SK-N-SH (cell line): ENCODE data around the gene PALM. TPM values are rescaled to one million over a fixed set of nuclear protein-coding genes. Genes with fewer than 3 reads are reported as not detected.

Experiments used
- CTCF ChIA-PET: fragments of 300-600, 350-600 bp; formaldehyde crosslinking; extraction: SDS; loops from one replicate; lab custom pipeline; 2021; lab: Yijun Ruan, JAX
- POLR2A ChIA-PET: fragments of 350-600 bp; sonication (Branson Sonifier 250); formaldehyde crosslinking; extraction: SDS; loops from one replicate; lab custom pipeline; 2020; ENCODE audit warnings: antibody characterized with exemption, inconsistent platforms; lab: Yijun Ruan, JAX
- DNase-seq: peaks from one replicate; pipeline ENCODE4 v3.0.0; 2012
- H2AFZ ChIP-seq: fragments of 200-600 bp; sonication (generic); 2 replicates; pipeline ENCODE4 v1.8.1; 2016; ENCODE audit warnings: antibody characterized with exemption, mild to moderate bottlenecking, low read depth
- H3F3A ChIP-seq: fragments of 200-600 bp; sonication (generic); replicated peaks from 2 replicates; pipeline ENCODE3; 2016; ENCODE audit warnings: antibody characterized with exemption, mild to moderate bottlenecking; ENCODE audit not compliant: insufficient read depth
- H3K27ac ChIP-seq, 2 experiments: fragments of 200-500 bp in 1 of 2; fragments of 200-600 bp in 1 of 2; sonication (Bioruptor generic) in 1 of 2; sonication (generic), shearing (Covaris generic) in 1 of 2; 2 replicates each; pipeline versions ENCODE4 v1.5.1 to v1.6.1; 2014 to 2016; ENCODE audit warnings: low read depth in 2 of 2, inconsistent platforms in 1 of 2, low read length in 1 of 2, mild to moderate bottlenecking in 1 of 2, mixed read lengths in 1 of 2
- H3K27me3 ChIP-seq: fragments of 200-600 bp; sonication (generic), shearing (Covaris generic); 2 replicates; pipeline ENCODE4 v1.6.1; 2016; ENCODE audit warnings: mixed run types; ENCODE audit not compliant: insufficient read depth
- H3K36me3 ChIP-seq, 2 experiments: fragments of 200-500 bp in 1 of 2; fragments of 200-600 bp in 1 of 2; sonication (Bioruptor generic) in 1 of 2; sonication (generic) in 1 of 2; replicated peaks in 1 of 2; 2 replicates each; pipeline versions ENCODE3 to v1.5.1; 2014 to 2016; ENCODE audit warnings: low read length in 1 of 2, mild to moderate bottlenecking in 1 of 2; ENCODE audit not compliant: insufficient read depth in 2 of 2, control insufficient read depth in 1 of 2
- H3K4me1 ChIP-seq, 2 experiments: fragments of 200-500 bp in 1 of 2; fragments of 200-600 bp in 1 of 2; sonication (Bioruptor generic) in 1 of 2; sonication (generic), shearing (Covaris generic) in 1 of 2; 2 replicates each; pipeline versions ENCODE4 v1.5.1 to v1.6.1; 2014 to 2016; ENCODE audit warnings: low read depth in 1 of 2, low read length in 1 of 2, mixed run types in 1 of 2; ENCODE audit not compliant: insufficient read depth in 2 of 2, control insufficient read depth in 1 of 2
- H3K4me2 ChIP-seq: fragments of 200-600 bp; sonication (generic), shearing (Covaris generic); 2 replicates; pipeline ENCODE4 v1.6.1; 2017; ENCODE audit warnings: mixed run types
- H3K4me3 ChIP-seq, 2 experiments: fragments of 200-500 bp in 1 of 2; fragments of 200-600 bp in 1 of 2; sonication (Bioruptor generic) in 1 of 2; sonication (generic), shearing (Covaris generic) in 1 of 2; 2 replicates each; pipeline versions ENCODE4 v1.5.1 to v1.8.1; 2014 to 2016; ENCODE audit warnings: low read depth in 2 of 2, inconsistent platforms in 1 of 2, low read length in 1 of 2, mild to moderate bottlenecking in 1 of 2, mixed read lengths in 1 of 2, moderate library complexity in 1 of 2
- H3K79me2 ChIP-seq: fragments of 200-600 bp; sonication (generic); 2 replicates; pipeline ENCODE4 v1.8.1; 2017; ENCODE audit warnings: mild to moderate bottlenecking; ENCODE audit not compliant: insufficient read depth
- H3K9ac ChIP-seq: fragments of 200-600 bp; sonication (generic); 2 replicates; pipeline ENCODE4 v1.6.1; 2017; ENCODE audit warnings: mixed run types
- H3K9me2 ChIP-seq: fragments of 200-600 bp; sonication (generic); 2 replicates; pipeline ENCODE4 v1.6.1; 2017; ENCODE audit warnings: mixed run types
- H3K9me3 ChIP-seq: fragments of 200-600 bp; sonication (generic); 2 replicates; pipeline ENCODE4 v1.6.1; 2017; ENCODE audit warnings: mixed run types, mild to moderate bottlenecking, moderate library complexity
- H4K20me1 ChIP-seq: fragments of 200-600 bp; sonication (generic); 2 replicates; pipeline ENCODE4 v1.6.1; 2017; ENCODE audit warnings: mild to moderate bottlenecking, mixed run types; ENCODE audit not compliant: insufficient read depth
- CTCF ChIP-seq: fragments of 200-600 bp; sonication (generic); IDR thresholded peaks from 2 replicates; pipeline ENCODE4 v1.6.1; 2017; ENCODE audit warnings: antibody characterized with exemption, mild to moderate bottlenecking, moderate library complexity
- ELF1 ChIP-seq: IDR thresholded peaks from 2 replicates; pipeline ENCODE4 v1.4.0; 2012
- EP300 ChIP-seq, 2 experiments: IDR thresholded peaks; 2 replicates each; pipeline versions ENCODE4 v1.4.0 to v1.6.1; 2012; ENCODE audit warnings: borderline replicate concordance in 1 of 2, low read depth in 1 of 2, low read length in 1 of 2
- FOXJ3 ChIP-seq: sonication (generic); formaldehyde crosslinking; IDR thresholded peaks from 2 replicates; pipeline ENCODE4 v1.5.1; 2020; ENCODE audit warnings: mild to moderate bottlenecking, missing genetic modification reagents
- GABPA ChIP-seq: IDR thresholded peaks from 2 replicates; pipeline ENCODE4 v1.4.0; 2012; ENCODE audit warnings: low read depth, mild to moderate bottlenecking
- GATA2 ChIP-seq: sonication (generic); formaldehyde crosslinking; IDR thresholded peaks from 2 replicates; pipeline ENCODE4 v1.5.0; 2020; ENCODE audit warnings: mild to moderate bottlenecking, missing genetic modification reagents
- IRF3 ChIP-seq: fragments of 150-350 bp; IDR thresholded peaks from 2 replicates; pipeline ENCODE4 v1.6.1; 2016; ENCODE audit warnings: mild to moderate bottlenecking, low read depth, low read length
- JUND ChIP-seq: IDR thresholded peaks from 2 replicates; pipeline ENCODE4 v1.4.0; 2012
- MAX ChIP-seq: IDR thresholded peaks from 2 replicates; pipeline ENCODE4 v1.4.0; 2012; ENCODE audit warnings: low read depth
- MEF2A ChIP-seq: IDR thresholded peaks from 2 replicates; pipeline ENCODE4 v1.4.0; 2012; ENCODE audit warnings: low read depth, borderline replicate concordance
- NFIC ChIP-seq: IDR thresholded peaks from 2 replicates; pipeline ENCODE4 v1.4.0; 2012; ENCODE audit warnings: borderline replicate concordance
- PBX3 ChIP-seq: IDR thresholded peaks from 2 replicates; pipeline ENCODE4; 2012
- POLR2AphosphoS5 ChIP-seq: IDR thresholded peaks from 2 replicates; pipeline ENCODE4 v1.6.1; 2012; ENCODE audit warnings: low read depth, low read length
- REST ChIP-seq: IDR thresholded peaks from 2 replicates; pipeline ENCODE4 v1.6.1; 2012; ENCODE audit warnings: mild to moderate bottlenecking, low read depth, low read length, moderate library complexity
- RXRA ChIP-seq: IDR thresholded peaks from 2 replicates; pipeline ENCODE4 v1.4.0; 2012; ENCODE audit warnings: low read depth, mild to moderate bottlenecking, borderline replicate concordance
- SIN3A ChIP-seq: IDR thresholded peaks from 2 replicates; pipeline ENCODE4 v1.6.1; 2012; ENCODE audit warnings: low read depth, mild to moderate bottlenecking, low read length, moderate library complexity, borderline replicate concordance
- SMC3 ChIP-seq: IDR thresholded peaks from 2 replicates; pipeline ENCODE4 v1.6.1; 2012; ENCODE audit warnings: low read depth, low read length, improper control_type of control experiment
- TEAD4 ChIP-seq: IDR thresholded peaks from 2 replicates; pipeline ENCODE4 v1.4.0; 2012; ENCODE audit warnings: mild to moderate bottlenecking, borderline replicate concordance; ENCODE audit not compliant: insufficient read depth
- USF1 ChIP-seq: IDR thresholded peaks from 2 replicates; pipeline ENCODE4 v1.4.0; 2012; ENCODE audit warnings: low read depth, borderline replicate concordance
- USF2 ChIP-seq: fragments of 150-350 bp; IDR thresholded peaks from 2 replicates; pipeline ENCODE4 v1.6.1; 2017; ENCODE audit warnings: antibody characterized with exemption, low read length, low read depth, borderline replicate concordance
- WGBS: methylation state at CpG from one replicate; pipeline ENCODE4 v1.1.6; 2017; ENCODE audit warnings: low lambda C conversion rate; 5-methylcytosine and 5-hydroxymethylcytosine counted together
- polyA plus RNA-seq, 3 experiments: library from polyadenylated mRNA; depleted of rRNA; stranded (reverse); fragments of >200 nt; gene quantifications; 2 replicates each; pipeline ENCODE4 v1.2.3, GENCODE V29; 2012

Gene PALM
- polyA plus RNA-seq, 1 of the 3 experiments (the other 2 are of a cell fraction) = 15.6 TPM

GRCh38 chr19:690203-690602 lies 18.5 kb upstream of the PALM start:
- WGBS = 82% methylated on average over 17 of the region's 18 CpGs
- H3K4me1 ChIP-seq = no peaks in the 10 kb centered on the region
- no peaks in the 10 kb centered on the region for H3K27me3 ChIP-seq
- H3K9me2 ChIP-seq = no peaks in the 10 kb centered on the region
- no peaks in the 10 kb centered on the region for H3K9me3 ChIP-seq
- no peak for DNase-seq
- H3K79me2 ChIP-seq = no peaks in the 10 kb centered on the region
- TF ChIP-seq REST (no peak), IRF3 (no peak), MEF2A (no peak), SMC3 (no peak), TEAD4 (no peak), GATA2 (no peak), RXRA (no peak), USF2 (no peak), EP300 (IDR thresholded peaks at IDR 0.05; ENCODE audit: borderline replicate concordance in 1 of 2, low read depth in 1 of 2, low read length in 1 of 2) (no peak), GABPA (no peak), SIN3A (no peak), PBX3 (no peak), POLR2AphosphoS5 (no peak), FOXJ3 (no peak), CTCF (no peak), NFIC (no peak), MAX (no peak), ELF1 (no peak), USF1 (no peak), JUND (no peak)
- ChIA-PET CTCF (no interaction called here), POLR2A (no interaction called here)
- no peaks in the 10 kb centered on the region for H3F3A ChIP-seq
- H4K20me1 ChIP-seq = no peaks in the 10 kb centered on the region
- H3K4me2 ChIP-seq = no peak overlapping the region
- H3K36me3 ChIP-seq = no peaks in the 10 kb centered on the region
- no peak overlapping the region for H3K9ac ChIP-seq
- no peak overlapping the region for H2AFZ ChIP-seq
- no peak overlapping the region for H3K27ac ChIP-seq
- no peak overlapping the region for H3K4me3 ChIP-seq
